Rectal smooth muscle tissue (tissue), 1 donor: ENCODE data around the gene C16orf54.
"Not testable (repeated sequence)": the region's sequence is repeated elsewhere in the genome, so short reads cannot be mapped to it uniquely, and the experiment has no call there.

Source experiments
- H3K27ac ChIP-seq: one replicate; pipeline ENCODE4 v1.7.0; 2013; ENCODE audit warnings: low read depth, low read length, inconsistent platforms
- H3K27me3 ChIP-seq: one replicate; pipeline ENCODE4 v1.7.0; 2013; ENCODE audit warnings: low read length; ENCODE audit not compliant: control insufficient read depth, insufficient read depth
- H3K36me3 ChIP-seq: one replicate; pipeline ENCODE4 v1.7.0; 2013; ENCODE audit warnings: low read length; ENCODE audit not compliant: control insufficient read depth, insufficient read depth
- H3K4me1 ChIP-seq: one replicate; pipeline ENCODE4 v1.7.0; 2013; ENCODE audit warnings: low read length; ENCODE audit not compliant: control insufficient read depth, insufficient read depth
- H3K4me3 ChIP-seq: one replicate; pipeline ENCODE4 v1.7.0; 2013; ENCODE audit warnings: low read length
- H3K9ac ChIP-seq: one replicate; pipeline ENCODE4 v1.7.0; 2013; ENCODE audit warnings: low read length

C16orf54 gene

DNA sequence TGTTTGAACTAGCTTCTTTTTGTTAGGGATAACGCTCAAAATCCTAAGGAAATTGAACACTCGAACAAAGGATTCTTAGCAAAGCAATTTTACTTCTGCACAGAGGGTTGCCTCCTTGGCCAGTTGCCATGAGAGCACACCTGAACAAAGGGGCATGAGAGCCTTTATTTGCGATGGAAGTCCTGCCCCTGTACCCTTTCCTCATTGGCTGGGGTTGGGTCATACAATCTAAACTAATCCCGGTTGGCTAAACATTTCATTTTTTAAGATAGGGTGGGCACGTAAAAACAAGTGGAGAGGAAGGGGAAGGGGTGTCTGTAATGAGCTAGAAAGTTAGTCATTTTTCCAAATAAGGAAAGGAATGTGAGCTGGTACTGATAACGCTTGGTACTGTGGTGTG lies 36.1 kb downstream of the C16orf54 start:
- not testable (repeated sequence) for H3K9ac ChIP-seq, H3K36me3 ChIP-seq, H3K27ac ChIP-seq, H3K4me3 ChIP-seq, H3K27me3 ChIP-seq, H3K4me1 ChIP-seq

DNA sequence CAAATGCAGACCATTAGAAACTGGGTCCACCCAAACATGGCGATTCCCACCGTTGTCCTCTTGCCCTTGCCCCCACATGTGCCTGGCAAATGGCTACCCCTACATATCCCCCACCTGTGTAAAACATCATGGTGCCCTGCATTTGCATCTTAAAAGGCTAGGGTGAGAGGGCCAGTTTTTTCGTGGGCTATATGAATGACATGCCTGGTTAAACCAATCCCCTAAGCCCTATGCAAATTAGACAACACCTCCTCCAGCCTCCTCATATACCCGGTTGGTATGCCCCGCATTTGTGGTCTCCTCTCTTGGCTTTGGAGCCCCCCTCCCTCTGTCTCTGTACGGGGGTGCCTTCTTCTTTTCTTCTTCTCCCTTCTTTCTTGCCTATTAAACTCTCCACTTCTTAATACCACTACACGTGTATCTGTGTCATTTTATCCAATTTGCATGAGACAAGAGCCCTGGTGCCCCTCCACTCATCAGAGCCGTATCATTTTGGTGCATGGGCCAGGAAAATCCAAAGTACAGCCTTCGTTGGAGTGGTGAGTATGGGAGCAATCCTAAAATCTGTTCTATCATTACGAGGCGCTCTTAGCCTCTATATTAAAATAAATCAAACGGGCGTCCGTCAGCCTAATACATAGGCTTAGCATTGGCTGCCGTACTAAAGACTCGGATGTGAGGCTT lies 36.7 kb downstream of the C16orf54 start:
- Histone ChIP-seq H3K27ac (no peak overlapping the region), H3K36me3 (no peaks in the 10 kb centered on the region), H3K4me1 (peaks cover 2% of the 10 kb centered on the region), H3K9ac (no peak overlapping the region), H3K27me3 (no peaks in the 10 kb centered on the region), H3K4me3 (no peak overlapping the region)

DNA sequence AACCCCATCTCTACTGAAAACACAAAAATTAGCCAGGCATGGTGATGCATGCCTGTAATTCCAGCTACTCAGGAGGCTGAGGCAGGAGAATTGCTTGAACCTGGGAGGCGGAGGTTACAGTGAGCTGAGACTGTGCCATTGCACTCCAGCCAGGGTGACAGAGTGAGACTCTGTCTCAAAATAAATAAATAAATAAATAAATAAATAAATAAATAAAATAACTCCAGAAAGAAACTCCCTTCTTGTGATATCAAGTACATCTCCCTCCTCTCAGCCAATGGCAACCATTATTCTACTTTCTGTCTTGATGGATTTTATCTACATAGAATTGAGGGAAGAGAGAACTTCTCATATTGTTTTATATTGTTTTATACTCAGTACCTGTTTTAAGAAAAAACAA lies 38.6 kb downstream of the C16orf54 start:
- H3K27me3 ChIP-seq, H3K27ac ChIP-seq, H3K4me1 ChIP-seq, H3K9ac ChIP-seq, H3K4me3 ChIP-seq, H3K36me3 ChIP-seq: not testable (repeated sequence)

DNA sequence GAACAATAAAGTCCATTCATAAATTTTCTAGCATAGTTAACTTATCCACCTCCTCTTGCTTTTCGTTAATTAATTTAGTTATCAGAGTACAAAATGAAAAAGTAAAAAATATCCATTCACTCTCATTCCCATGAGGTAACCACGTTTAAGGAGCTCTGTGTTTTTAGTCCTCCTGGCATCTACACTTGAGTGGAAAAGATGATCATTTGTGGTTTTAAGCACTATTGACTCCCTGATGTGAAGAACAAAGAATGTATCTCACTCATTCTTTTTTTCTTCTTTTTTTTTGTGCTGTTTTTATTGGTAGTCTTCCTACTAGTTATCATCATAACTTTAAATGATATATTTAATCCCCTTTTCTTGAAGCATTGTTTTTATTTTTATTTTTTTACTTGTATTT lies 40.8 kb downstream of the C16orf54 start:
- H3K27me3 ChIP-seq, result no peaks in the 10 kb centered on the region
- no peak overlapping the region for H3K4me3 ChIP-seq
- no peak overlapping the region for H3K27ac ChIP-seq
- no peaks in the 10 kb centered on the region for H3K4me1 ChIP-seq
- no peak overlapping the region for H3K9ac ChIP-seq
- no peaks in the 10 kb centered on the region for H3K36me3 ChIP-seq

DNA sequence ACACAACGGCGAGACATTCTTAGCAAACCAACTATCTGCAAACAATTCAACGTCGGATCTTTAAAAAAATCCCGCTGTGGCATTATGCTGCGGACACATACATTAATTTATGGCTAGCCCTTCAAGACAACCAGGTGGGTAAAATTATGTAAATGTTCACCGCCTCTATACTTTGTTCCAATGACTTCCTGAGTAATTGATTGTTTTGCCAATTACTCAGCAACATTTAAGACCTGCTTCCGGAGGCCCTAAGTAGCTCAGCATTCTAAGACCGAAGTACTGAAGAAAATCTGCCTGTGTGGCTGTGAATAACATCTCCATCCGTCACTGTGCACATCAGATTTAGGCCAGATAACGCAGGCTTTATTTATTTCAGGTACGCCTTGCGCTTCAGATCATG lies 43.5 kb downstream of the C16orf54 start:
- Histone ChIP-seq H3K4me3 (no peak overlapping the region), H3K4me1 (no peaks in the 10 kb centered on the region), H3K27ac (no peak overlapping the region), H3K27me3 (no peaks in the 10 kb centered on the region), H3K9ac (no peak overlapping the region), H3K36me3 (no peaks in the 10 kb centered on the region)

DNA sequence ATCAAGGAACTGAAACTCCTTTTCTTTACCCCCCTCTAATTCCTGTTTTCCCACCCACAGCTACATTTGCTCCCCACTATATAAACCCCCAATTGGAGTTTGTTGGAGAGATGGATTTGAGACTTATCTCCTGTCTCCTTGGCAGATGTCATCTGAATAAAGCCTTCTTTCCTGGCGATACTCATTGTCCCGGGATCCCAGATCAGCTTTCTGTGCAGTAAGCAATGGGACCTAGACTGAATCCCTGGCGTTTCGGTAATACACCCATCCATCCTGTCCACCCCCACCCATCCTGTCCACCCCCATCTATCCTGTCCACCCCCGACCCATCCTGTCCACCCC lies 44.6 kb downstream of the C16orf54 start:
- Histone ChIP-seq H3K9ac (no peak overlapping the region), H3K36me3 (no peaks in the 10 kb centered on the region), H3K27me3 (no peaks in the 10 kb centered on the region), H3K27ac (no peak overlapping the region), H3K4me1 (no peaks in the 10 kb centered on the region), H3K4me3 (no peak overlapping the region)

DNA sequence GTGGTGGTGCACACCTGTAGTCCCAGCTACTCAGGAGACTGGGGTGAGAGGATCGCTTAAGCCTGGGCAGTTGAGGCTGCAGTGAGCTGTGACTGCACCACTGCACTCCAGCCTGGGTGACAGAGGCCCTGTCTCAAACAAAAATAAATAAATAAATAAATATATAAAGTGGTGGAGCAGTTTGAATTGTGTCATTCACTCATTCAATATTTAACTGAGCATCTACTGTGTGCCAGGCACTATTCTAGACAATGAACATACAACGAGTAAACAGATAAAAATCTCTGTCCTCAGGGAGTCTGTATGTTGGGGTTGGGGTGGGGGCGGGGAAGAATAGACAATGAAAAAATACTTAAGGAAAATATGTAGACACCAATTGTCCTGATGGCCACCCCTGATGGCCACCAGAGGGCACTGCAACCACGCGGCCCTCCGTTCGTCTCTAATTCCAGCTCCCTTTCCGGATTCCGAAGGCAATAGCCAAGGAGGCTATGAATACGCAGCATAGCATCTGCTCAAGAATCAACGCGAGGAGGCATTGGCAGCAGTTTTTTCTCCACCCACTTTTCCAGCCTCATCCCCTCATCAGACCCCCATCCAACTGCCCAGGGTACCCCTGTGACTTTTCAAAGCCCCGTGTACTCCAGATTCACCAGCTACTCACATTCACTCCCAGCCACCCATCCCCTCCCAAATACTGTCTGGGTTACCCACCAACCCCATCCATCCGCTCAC lies 45.4 kb downstream of the C16orf54 start:
- no peak overlapping the region for H3K9ac ChIP-seq
- H3K4me3 ChIP-seq, result no peak overlapping the region
- H3K36me3 ChIP-seq, result no peaks in the 10 kb centered on the region
- H3K27ac ChIP-seq, result no peak overlapping the region
- no peaks in the 10 kb centered on the region for H3K4me1 ChIP-seq
- no peaks in the 10 kb centered on the region for H3K27me3 ChIP-seq

DNA sequence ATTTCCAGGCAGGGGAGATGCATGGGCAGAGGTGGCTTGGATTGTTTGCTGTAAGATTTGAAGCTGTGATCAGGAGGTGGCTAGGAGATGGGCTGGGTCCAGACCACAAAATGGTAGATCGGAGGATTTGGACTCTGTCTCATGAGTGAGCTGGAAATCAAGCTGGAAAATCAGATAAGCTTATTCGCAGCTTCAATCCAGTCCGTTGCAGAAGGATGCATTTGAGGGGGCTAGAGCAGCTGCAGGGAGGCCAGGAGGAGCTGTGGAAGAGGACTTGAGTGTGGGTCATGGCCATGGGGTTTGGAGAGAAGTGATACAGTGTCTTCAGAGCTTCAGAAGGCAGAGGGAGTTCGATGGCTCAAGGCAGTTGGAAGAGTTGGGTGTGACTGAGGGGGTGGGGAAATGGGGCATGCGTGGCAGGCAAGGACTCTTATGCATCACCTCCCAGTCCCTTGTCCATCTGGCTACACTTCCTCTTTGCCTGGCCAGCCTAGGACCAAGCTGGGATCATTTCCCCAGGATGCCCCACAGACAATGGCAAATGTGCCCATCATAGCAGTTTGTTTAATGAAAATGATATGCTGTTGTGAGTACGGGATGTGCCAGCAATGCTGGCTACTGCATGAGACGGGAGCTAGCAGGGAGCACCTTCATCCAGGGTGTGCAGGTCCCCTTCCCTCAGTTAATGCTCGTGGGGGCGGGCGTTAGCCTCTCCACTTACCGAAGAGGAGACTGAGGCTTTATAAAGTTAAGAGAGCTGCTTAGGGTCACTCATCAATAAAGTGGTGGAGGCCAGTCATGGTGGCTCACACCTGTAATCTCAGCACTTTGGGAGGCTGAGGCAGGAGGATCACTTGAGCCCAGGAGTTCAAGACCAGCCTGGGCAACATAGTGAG lies 46.2 kb downstream of the C16orf54 start:
- Histone ChIP-seq H3K4me1 (no peaks in the 10 kb centered on the region), H3K27me3 (no peaks in the 10 kb centered on the region), H3K27ac (no peak overlapping the region), H3K9ac (no peak overlapping the region), H3K4me3 (no peak overlapping the region), H3K36me3 (no peaks in the 10 kb centered on the region)

DNA sequence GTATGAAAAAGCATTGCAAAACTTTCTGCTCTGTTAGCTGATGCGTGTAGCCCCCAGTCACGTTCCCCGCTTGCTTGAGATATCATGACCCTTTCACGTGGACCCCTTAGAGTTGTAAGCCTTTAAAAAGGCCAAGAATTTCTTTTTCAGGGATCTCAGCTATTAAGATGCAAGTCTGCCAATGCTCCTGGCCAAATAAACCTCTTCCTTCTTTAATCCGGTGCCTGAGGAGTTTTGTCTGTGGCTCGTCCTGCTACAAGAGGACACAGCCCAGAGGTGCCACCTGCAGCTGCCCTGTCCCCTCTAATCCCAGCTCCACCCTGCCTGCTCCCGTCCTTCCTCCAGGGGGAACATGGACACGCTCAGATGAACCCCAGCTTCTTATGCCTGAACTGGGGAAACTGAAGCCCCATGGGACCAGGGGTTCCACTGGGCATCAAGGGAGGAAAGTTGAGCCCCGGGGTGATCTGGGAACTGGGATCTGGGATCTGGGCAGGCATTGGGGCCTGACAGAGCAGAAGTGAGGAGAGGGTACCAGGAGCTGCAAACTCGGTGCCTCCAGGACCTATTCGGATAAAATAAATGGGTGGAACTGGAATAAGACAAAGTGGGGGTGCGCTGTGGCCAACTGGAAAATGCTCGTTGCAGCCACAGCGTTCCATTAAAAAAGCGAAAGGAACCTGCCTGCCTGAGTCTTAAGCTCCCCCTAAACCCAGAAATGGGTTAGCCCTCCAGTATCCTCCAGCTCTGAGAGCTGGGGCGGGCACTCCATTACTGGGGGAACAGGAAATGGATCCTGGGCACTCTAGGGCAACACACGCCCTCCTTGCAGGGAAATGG lies 47.1 kb downstream of the C16orf54 start:
- Histone ChIP-seq H3K4me1 (no peaks in the 10 kb centered on the region), H3K27me3 (no peaks in the 10 kb centered on the region), H3K36me3 (no peaks in the 10 kb centered on the region)

DNA sequence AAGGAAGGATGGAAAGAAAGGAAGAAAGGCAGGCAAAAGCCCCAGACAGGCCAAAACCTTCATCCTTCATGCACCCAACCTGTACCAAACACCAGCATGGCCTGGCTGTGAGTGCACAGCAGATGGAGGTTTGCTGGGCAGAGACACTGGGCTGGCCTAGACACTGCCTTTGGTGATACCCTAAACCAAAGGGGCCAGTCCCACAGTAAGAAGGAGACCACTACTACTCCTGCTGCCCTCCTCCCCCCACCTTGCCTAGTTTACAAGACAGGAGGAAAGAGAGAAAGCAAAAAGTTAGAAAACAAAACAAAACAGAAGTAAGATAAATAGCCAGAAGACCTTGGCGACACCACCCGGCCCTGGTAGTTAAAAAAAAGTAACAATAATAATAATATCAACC lies 47.7 kb downstream of the C16orf54 start:
- Histone ChIP-seq H3K27ac (no peak overlapping the region), H3K4me3 (no peak overlapping the region), H3K4me1 (no peaks in the 10 kb centered on the region), H3K27me3 (no peaks in the 10 kb centered on the region), H3K36me3 (no peaks in the 10 kb centered on the region), H3K9ac (no peak overlapping the region)

More for the DNA sequence above, 47.1 kb downstream of the C16orf54 start:
- H3K27ac ChIP-seq, result no peak overlapping the region
- H3K9ac ChIP-seq, result no peak overlapping the region
- H3K4me3 ChIP-seq, result no peak overlapping the region

DNA sequence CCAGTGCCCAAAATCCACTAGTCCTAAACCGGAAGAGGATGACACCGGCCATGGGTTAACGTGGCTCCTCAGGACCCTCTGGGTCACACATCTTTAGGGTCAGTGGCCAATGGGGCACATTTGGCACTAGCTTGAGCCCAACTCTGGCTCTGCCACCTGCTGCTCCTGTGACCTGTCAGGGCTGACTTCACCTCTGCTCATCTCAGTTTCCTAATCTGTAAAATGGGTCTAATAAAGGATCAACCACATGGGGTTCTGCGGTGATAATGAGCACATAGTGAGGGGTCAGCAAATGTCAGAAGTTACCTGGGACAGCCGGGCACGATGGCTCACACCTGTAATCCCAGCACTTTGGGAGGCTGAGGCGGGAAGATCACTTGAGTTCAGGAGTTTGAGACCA lies 48.4 kb downstream of the C16orf54 start:
- Histone ChIP-seq H3K36me3 (no peaks in the 10 kb centered on the region), H3K4me1 (no peaks in the 10 kb centered on the region), H3K9ac (no peak overlapping the region), H3K27me3 (no peaks in the 10 kb centered on the region), H3K27ac (no peak overlapping the region), H3K4me3 (no peak overlapping the region)

DNA sequence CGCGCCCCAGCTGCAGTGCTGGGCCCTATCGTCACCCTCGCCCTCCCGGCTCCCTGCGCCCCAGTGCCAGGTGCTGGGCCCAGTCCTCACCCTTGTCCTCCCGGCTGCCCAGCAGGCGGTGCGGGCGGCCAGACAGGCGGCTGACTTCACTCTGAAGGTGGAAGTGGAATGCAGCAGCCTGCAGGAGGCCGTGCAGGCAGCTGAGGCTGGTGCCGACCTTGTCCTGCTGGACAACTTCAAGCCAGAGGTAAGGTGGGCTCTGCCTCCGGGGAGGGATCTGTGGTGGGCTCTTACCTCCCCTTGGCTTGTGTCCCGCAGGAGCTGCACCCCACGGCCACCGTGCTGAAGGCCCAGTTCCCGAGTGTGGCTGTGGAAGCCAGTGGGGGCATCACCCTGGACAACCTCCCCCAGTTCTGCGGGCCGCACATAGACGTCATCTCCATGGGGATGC lies 48.9 kb downstream of the C16orf54 start:
- H3K4me3 ChIP-seq, result no peak overlapping the region
- no peaks in the 10 kb centered on the region for H3K27me3 ChIP-seq
- H3K27ac ChIP-seq, result no peak overlapping the region
- H3K36me3 ChIP-seq, result no peaks in the 10 kb centered on the region
- no peaks in the 10 kb centered on the region for H3K4me1 ChIP-seq
- H3K9ac ChIP-seq, result no peak overlapping the region
